HEK293 (cell line): ENCODE measurements around the gene POMP.

Source experiments
- HIC1 ChIP-seq: fragments of 450-650 bp; formaldehyde crosslinking; IDR thresholded peaks from 2 replicates; pipeline ENCODE4 v1.5.1; 2016; ENCODE audit warnings: missing biosample characterization, missing genetic modification characterization
- HOXA7 ChIP-seq: sonication (generic); formaldehyde crosslinking; IDR thresholded peaks from 2 replicates; pipeline ENCODE4 v1.8.1; 2022; ENCODE audit warnings: missing genetic modification reagents, borderline replicate concordance
- PATZ1 ChIP-seq: fragments of 450-650 bp; formaldehyde crosslinking; IDR thresholded peaks from 2 replicates; pipeline ENCODE4 v1.5.1; 2016; ENCODE audit warnings: missing biosample characterization, missing genetic modification characterization
- PRDM1 ChIP-seq: fragments of 450-650 bp; formaldehyde crosslinking; IDR thresholded peaks from 2 replicates; pipeline ENCODE4; 2016; ENCODE audit warnings: missing biosample characterization, missing genetic modification characterization
- SCRT1 ChIP-seq: fragments of 450-650 bp; formaldehyde crosslinking; IDR thresholded peaks from 2 replicates; pipeline ENCODE4 v1.5.1; 2016; ENCODE audit warnings: missing biosample characterization, missing genetic modification characterization, borderline replicate concordance
- TCF7L2 ChIP-seq: IDR thresholded peaks from 2 replicates; pipeline ENCODE4 v1.6.1; 2011; ENCODE audit warnings: low read depth, mild to moderate bottlenecking, inconsistent platforms, low read length, moderate library complexity, borderline replicate concordance
- ZBTB11 ChIP-seq: fragments of 450-650 bp; formaldehyde crosslinking; conservative IDR thresholded peaks from 2 replicates; pipeline ENCODE4 v1.5.1; 2016; ENCODE audit warnings: low read depth, missing biosample characterization, missing genetic modification characterization
- ZBTB20 ChIP-seq: fragments of 450-650 bp; formaldehyde crosslinking; IDR thresholded peaks from 2 replicates; pipeline ENCODE4 v1.5.1; 2016; ENCODE audit warnings: missing biosample characterization, missing genetic modification characterization
- ZBTB44 ChIP-seq: fragments of 450-650 bp; IDR thresholded peaks from 2 replicates; pipeline ENCODE4 v1.5.1; 2018; ENCODE audit warnings: missing biosample characterization, mild to moderate bottlenecking, missing genetic modification characterization
- ZBTB6 ChIP-seq: fragments of 450-650 bp; formaldehyde crosslinking; IDR thresholded peaks from 2 replicates; pipeline ENCODE4 v1.5.1; 2017; ENCODE audit warnings: missing biosample characterization, missing genetic modification characterization
- ZBTB8A ChIP-seq: fragments of 450-650 bp; formaldehyde crosslinking; IDR thresholded peaks from 2 replicates; pipeline ENCODE4 v1.5.1; 2016; ENCODE audit warnings: missing biosample characterization, missing genetic modification characterization
- ZEB2 ChIP-seq: fragments of 450-650 bp; formaldehyde crosslinking; IDR thresholded peaks from 2 replicates; pipeline ENCODE4 v1.5.1; 2016; ENCODE audit warnings: missing biosample characterization, missing genetic modification characterization
- ZFHX2 ChIP-seq: fragments of 450-650 bp; formaldehyde crosslinking; conservative IDR thresholded peaks from 2 replicates; pipeline ENCODE4 v1.5.1; 2016; ENCODE audit warnings: missing biosample characterization, missing genetic modification characterization
- ZIC2 ChIP-seq: fragments of 450-650 bp; formaldehyde crosslinking; IDR thresholded peaks from 2 replicates; pipeline ENCODE4 v1.5.1; 2016; ENCODE audit warnings: missing biosample characterization, missing genetic modification characterization
- ZNF155 ChIP-seq: fragments of 450-650 bp; formaldehyde crosslinking; IDR thresholded peaks from 2 replicates; pipeline ENCODE4 v1.5.1; 2016; ENCODE audit warnings: missing biosample characterization, missing genetic modification characterization
- ZNF174 ChIP-seq: fragments of 450-650 bp; formaldehyde crosslinking; IDR thresholded peaks from 2 replicates; pipeline ENCODE4 v1.5.0; 2017; ENCODE audit warnings: missing biosample characterization, mild to moderate bottlenecking, missing genetic modification characterization
- ZNF23 ChIP-seq: fragments of 450-650 bp; formaldehyde crosslinking; IDR thresholded peaks from 2 replicates; pipeline ENCODE4 v1.5.1; 2016; ENCODE audit warnings: missing biosample characterization, missing genetic modification characterization, borderline replicate concordance
- ZNF280C ChIP-seq: fragments of 450-650 bp; formaldehyde crosslinking; IDR thresholded peaks from 2 replicates; pipeline ENCODE4 v1.5.1; 2016; ENCODE audit warnings: missing biosample characterization, missing genetic modification characterization
- ZNF302 ChIP-seq: fragments of 450-650 bp; formaldehyde crosslinking; IDR thresholded peaks from 2 replicates; pipeline ENCODE4 v1.5.1; 2016; ENCODE audit warnings: missing biosample characterization, missing genetic modification characterization, low read depth
- ZNF335 ChIP-seq: fragments of 450-650 bp; formaldehyde crosslinking; conservative IDR thresholded peaks from 2 replicates; pipeline ENCODE4 v1.5.1; 2016; ENCODE audit warnings: missing biosample characterization, missing genetic modification characterization
- ZNF423 ChIP-seq: fragments of 450-650 bp; formaldehyde crosslinking; IDR thresholded peaks from 2 replicates; pipeline ENCODE4 v1.5.1; 2016; ENCODE audit warnings: missing biosample characterization, missing genetic modification characterization
- ZNF501 ChIP-seq: fragments of 450-650 bp; formaldehyde crosslinking; IDR thresholded peaks from 2 replicates; pipeline ENCODE4 v1.5.1; 2016; ENCODE audit warnings: missing biosample characterization, missing genetic modification characterization
- ZNF548 ChIP-seq: fragments of 450-650 bp; formaldehyde crosslinking; IDR thresholded peaks from 2 replicates; pipeline ENCODE4 v1.5.1; 2016; ENCODE audit warnings: missing biosample characterization, missing genetic modification characterization
- ZNF610 ChIP-seq: fragments of 450-650 bp; formaldehyde crosslinking; IDR thresholded peaks from 2 replicates; pipeline ENCODE4 v1.5.1; 2016; ENCODE audit warnings: missing biosample characterization, missing genetic modification characterization, borderline replicate concordance
- ZNF677 ChIP-seq: fragments of 450-650 bp; IDR thresholded peaks from 2 replicates; pipeline ENCODE4 v1.5.0; 2018; ENCODE audit warnings: missing biosample characterization, mild to moderate bottlenecking, missing genetic modification characterization, moderate library complexity
- ZNF777 ChIP-seq: fragments of 450-650 bp; formaldehyde crosslinking; IDR thresholded peaks from 2 replicates; pipeline ENCODE4 v1.5.1; 2017; ENCODE audit warnings: missing biosample characterization, missing genetic modification characterization, borderline replicate concordance
- ZNF792 ChIP-seq: fragments of 450-650 bp; formaldehyde crosslinking; IDR thresholded peaks from 2 replicates; pipeline ENCODE4 v1.5.1; 2016; ENCODE audit warnings: missing biosample characterization, missing genetic modification characterization

Gene POMP

GRCh38 chr13:28718543-28719226 lies 59.8 kb downstream of the POMP start, which contains the start of gene SLC46A3 (continued):
- TF ChIP-seq ZNF610 (tag by site-specific recombination) (no peak), ZNF23 (tag by site-specific recombination) (no peak), ZNF677 (no peak), ZNF777 (tag by site-specific recombination) (no peak; the same call in 1 of the 2 replicates), ZNF302 (tag by site-specific recombination) (no peak), ZNF423 (tag by site-specific recombination) (no peak), TCF7L2 (no peak), ZNF548 (tag by site-specific recombination) (no peak), PRDM1 (tag by site-specific recombination) (no peak; the same call in 1 of the 2 replicates), ZNF501 (tag by site-specific recombination) (no peak; the same call in 1 of the 2 replicates), ZFHX2 (tag by site-specific recombination) (no peak), ZNF280C (no peak), HIC1 (tag by site-specific recombination) (peak; percentile 56; the same call in 1 of the 2 replicates), ZBTB11 (tag by site-specific recombination) (no peak), ZBTB20 (no peak; the same call in 1 of the 2 replicates), ZIC2 (tag by site-specific recombination) (peak; percentile 57; the same call in 1 of the 2 replicates), ZNF792 (tag by site-specific recombination) (no peak), ZBTB44 (tag by site-specific recombination) (no peak), ZNF174 (no peak), HOXA7 (CRISPR knock-in tag) (no peak), ZNF155 (tag by site-specific recombination) (no peak), ZNF335 (peak; percentile 85), SCRT1 (no peak), PATZ1 (no peak), ZBTB8A (tag by site-specific recombination) (no peak), ZEB2 (tag by site-specific recombination) (0 out of 2 replicates have a peak, but pooled peaks have one; percentile 37), ZBTB6 (no peak)
